A549 (cell line): ENCODE data around the gene PI4KB. TPM values are rescaled to one million over a fixed set of nuclear protein-coding genes. Genes with fewer than 3 reads are reported as not detected.

Experiments
- ATAC-seq, 2 experiments: fragments of 200-7000 bp in 1 of 2; fragments of >200 bp in 1 of 2; cut with Nextera tagmentation in 1 of 2; cut with Tn5 transposase in 1 of 2; 3 replicates each; pipeline versions ENCODE4 v1.8.0 to v1.9.1; 2018 to 2020; ENCODE audit warnings: mild to moderate bottlenecking in 1 of 2, moderate library complexity in 1 of 2
- CTCF ChIA-PET: fragments of 300-600 bp; sonication (Branson Sonifier 250); formaldehyde crosslinking; extraction: SDS; loops from one replicate; lab custom pipeline; 2021; ENCODE audit warnings: antibody characterized with exemption, inconsistent platforms; lab: Yijun Ruan, JAX
- POLR2A ChIA-PET: fragments of 350-600 bp; formaldehyde crosslinking; extraction: SDS; loops from one replicate; lab custom pipeline; 2021; ENCODE audit warnings: antibody characterized with exemption, inconsistent platforms; lab: Yijun Ruan, JAX
- DNase-seq, 2 experiments: peaks; one replicate each; pipeline versions ENCODE4 v3.0.0 to v3.0.0-alpha.2; 2011 to 2016; ENCODE audit warnings: low read depth in 1 of 2, low spot score in 1 of 2
- FAIRE-seq: peaks from 2 replicates; lab custom pipeline; 2011; peaks lifted over from hg19 to GRCh38; lab: Jason Lieb, UNC
- H3K27ac ChIP-seq, 2 experiments: fragments of >200 bp; sonication (Bioruptor Twin); formaldehyde crosslinking; 3 replicates each; pipeline ENCODE4 v1.5.1; 2016 to 2017
- H3K4me1 ChIP-seq: fragments of >200 bp; sonication (Bioruptor Twin); formaldehyde crosslinking; 3 replicates; pipeline ENCODE4 v1.6.1; 2016
- H3K4me2 ChIP-seq: fragments of >200 bp; sonication (Bioruptor Twin); formaldehyde crosslinking; 3 replicates; pipeline ENCODE4 v1.6.1; 2016
- H3K4me3 ChIP-seq: fragments of >200 bp; sonication (Bioruptor Twin); formaldehyde crosslinking; 3 replicates; pipeline ENCODE4 v1.5.1; 2016
- H3K9me3 ChIP-seq: fragments of >200 bp; sonication (Bioruptor Twin); formaldehyde crosslinking; 3 replicates; pipeline ENCODE4 v1.6.1; 2016
- BHLHE40 ChIP-seq: IDR thresholded peaks from 2 replicates; pipeline ENCODE4 v1.6.1; 2012; ENCODE audit warnings: low read depth, low read length, inconsistent platforms
- CHD4 ChIP-seq: fragments of 200-600 bp; sonication (generic); IDR thresholded peaks from 2 replicates; pipeline ENCODE4 v1.6.1; 2016; ENCODE audit warnings: antibody characterized with exemption, mild to moderate bottlenecking, borderline replicate concordance
- EHF ChIP-seq: fragments of 250-450 bp; sonication (Bioruptor Pico); IDR thresholded peaks from 2 replicates; pipeline ENCODE4 v1.5.0; 2020; ENCODE audit warnings: mild to moderate bottlenecking
- EHMT2 ChIP-seq: fragments of 200-600 bp; sonication (generic); IDR thresholded peaks from 2 replicates; pipeline ENCODE4 v1.6.1; 2016; ENCODE audit warnings: antibody characterized with exemption, low read depth, mild to moderate bottlenecking, moderate library complexity
- EP300 ChIP-seq, 2 experiments: fragments of >200 bp; sonication (Bioruptor Twin); formaldehyde crosslinking; IDR thresholded peaks; 2 replicates in 1 of 2; 3 replicates in 1 of 2; pipeline ENCODE4 v1.6.1; 2016 to 2017
- HDAC2 ChIP-seq: fragments of 200-600 bp; sonication (generic); IDR thresholded peaks from 2 replicates; pipeline ENCODE4 v1.6.1; 2016
- HEYL ChIP-seq: fragments of 250-450 bp; sonication (Bioruptor Pico); IDR thresholded peaks from 2 replicates; pipeline ENCODE4 v1.8.0; 2021; ENCODE audit warnings: mild to moderate bottlenecking, moderate library complexity
- JUN ChIP-seq, 2 experiments: fragments of >200 bp; sonication (Bioruptor Twin); formaldehyde crosslinking; IDR thresholded peaks; 2 replicates in 1 of 2; 3 replicates in 1 of 2; pipeline ENCODE4 v1.6.1; 2016 to 2017
- JUNB ChIP-seq: fragments of >200 bp; sonication (Bioruptor Twin); formaldehyde crosslinking; IDR thresholded peaks from 2 replicates; pipeline ENCODE4 v1.6.1; 2016
- MAFK ChIP-seq: fragments of 450-650 bp; IDR thresholded peaks from 2 replicates; pipeline ENCODE4 v1.6.1; 2014; ENCODE audit not compliant: partially characterized antibody
- MAZ ChIP-seq: fragments of 150-350 bp; IDR thresholded peaks from 2 replicates; pipeline ENCODE4 v1.6.1; 2014; ENCODE audit warnings: antibody characterized with exemption, low read depth, low read length, borderline replicate concordance
- NR3C1 ChIP-seq: fragments of >200 bp; sonication (Bioruptor Twin); formaldehyde crosslinking; IDR thresholded peaks from 3 replicates; pipeline ENCODE4 v1.6.1; 2017
- POLR2AphosphoS2 ChIP-seq: conservative IDR thresholded peaks from 2 replicates; pipeline ENCODE4 v1.6.1; 2012; ENCODE audit warnings: low read length, improper control_type of control experiment, inconsistent platforms
- RARB ChIP-seq: fragments of 250-450 bp; sonication (Bioruptor Pico); IDR thresholded peaks from 2 replicates; pipeline ENCODE4 v1.8.0; 2021; ENCODE audit warnings: mild to moderate bottlenecking, moderate library complexity
- RFX5 ChIP-seq: fragments of 450-650 bp; IDR thresholded peaks from 2 replicates; pipeline ENCODE4 v1.7.1; 2014; ENCODE audit warnings: antibody characterized with exemption, mild to moderate bottlenecking, moderate library complexity
- SMC3 ChIP-seq: fragments of >200 bp; sonication (Bioruptor Twin); formaldehyde crosslinking; IDR thresholded peaks from 3 replicates; pipeline ENCODE4 v1.6.1; 2018; ENCODE audit warnings: inconsistent platforms
- TFCP2L1 ChIP-seq: fragments of 250-450 bp; sonication (Bioruptor Pico); IDR thresholded peaks from 2 replicates; pipeline ENCODE4 v1.5.0; 2021; ENCODE audit warnings: mild to moderate bottlenecking
- ZFP36 ChIP-seq: fragments of 450-650 bp; IDR thresholded peaks from 2 replicates; pipeline ENCODE4 v1.6.1; 2014; ENCODE audit warnings: borderline replicate concordance; ENCODE audit not compliant: partially characterized antibody
- WGBS: methylation state at CpG from one replicate; pipeline ENCODE4 v1.1.6; 2017; ENCODE audit errors: missing lambda C conversion rate; 5-methylcytosine and 5-hydroxymethylcytosine counted together
- polyA plus RNA-seq, 4 experiments: library from polyadenylated mRNA; depleted of rRNA in 3 of 4; stranded (reverse); fragments of >200 nt; fragmentation: RNase III in 1 of 4; extraction: RNeasy Plus Mini Kit Qiagen cat#74134 plus additional on column Dnase treatment in 1 of 4; gene quantifications; 2 replicates in 3 of 4; 3 replicates in 1 of 4; pipeline ENCODE4 v1.2.3, GENCODE V29; 2011 to 2017
- TF ChIP-seq, protein P1 (sequence below): IDR thresholded peaks from 2 replicates; pipeline ENCODE4 v1.6.1; 2012
- TF ChIP-seq, protein P2 (sequence below): fragments of 200-600 bp; sonication (generic); IDR thresholded peaks from 2 replicates; pipeline ENCODE4 v1.6.1; 2016; ENCODE audit warnings: antibody characterized with exemption, mild to moderate bottlenecking, moderate library complexity
- TF ChIP-seq, protein P3 (sequence below): IDR thresholded peaks from 2 replicates; pipeline ENCODE4 v1.6.1; 2012
- TF ChIP-seq, protein P4 (sequence below): fragments of 250-450 bp; sonication (Bioruptor Pico); IDR thresholded peaks from 2 replicates; pipeline ENCODE4 v1.5.0; 2021; ENCODE audit warnings: mild to moderate bottlenecking, moderate library complexity, borderline replicate concordance
- TF ChIP-seq, protein P5 (sequence below): fragments of 450-650 bp; IDR thresholded peaks from 2 replicates; pipeline ENCODE4 v1.6.1; 2014; ENCODE audit warnings: antibody characterized with exemption

Gene PI4KB
- polyA plus RNA-seq, 2 of the 4 experiments (the other 2 are of a cell fraction): 26.8 to 34.4 TPM

DNA sequence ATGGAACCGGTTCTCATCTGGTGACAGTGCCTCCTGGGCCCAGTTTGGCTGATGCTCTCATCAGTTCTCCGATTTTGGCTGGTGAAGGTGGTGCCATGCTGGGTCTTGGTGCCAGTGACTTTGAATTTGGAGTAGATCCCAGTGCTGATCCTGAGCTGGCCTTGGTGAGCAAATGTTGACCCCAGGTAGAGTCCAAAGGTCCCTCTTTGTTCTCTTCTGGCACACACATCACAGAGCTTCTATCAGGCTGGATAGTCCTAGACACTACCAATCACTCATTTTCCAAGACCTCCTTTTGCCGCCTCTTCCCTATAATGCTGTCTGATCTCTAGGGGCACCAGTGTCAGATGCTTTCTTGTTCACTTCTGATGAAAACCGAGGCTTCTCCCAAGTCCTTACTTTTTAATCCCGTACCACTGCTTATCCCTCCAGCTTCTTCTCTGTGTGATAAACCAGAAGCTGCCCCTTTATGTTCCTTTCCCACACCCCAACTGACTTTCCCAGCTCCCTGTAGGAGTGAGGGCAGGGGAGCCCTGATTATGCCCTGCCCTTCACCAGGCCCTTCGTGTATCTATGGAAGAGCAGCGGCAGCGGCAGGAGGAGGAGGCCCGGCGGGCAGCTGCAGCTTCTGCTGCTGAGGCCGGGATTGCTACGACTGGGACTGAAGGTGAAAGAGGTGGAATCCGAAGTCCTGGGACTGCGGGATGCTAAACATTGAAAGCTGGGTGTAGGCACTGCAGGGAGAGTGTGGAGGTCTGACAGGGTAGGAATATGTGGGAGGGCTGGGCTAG is 61.6 kb downstream of the PI4KB start:
- H3K4me2 ChIP-seq: no peak overlapping the region
- CTCF ChIA-PET: interaction anchor here (1.5 to 2.5 kb wide), 2 partner anchors 13 to 75 kb away, joined by 3 to 9 read pairs; no protein-coding TSS in a partner anchor
- no peak for TF ChIP-seq JUN (IDR thresholded peaks at IDR 0.05)
- TF ChIP-seq EP300 (IDR thresholded peaks at IDR 0.05): no peak
- TF ChIP-seq RARB (CRISPR knock-in tag): no peak
- TF ChIP-seq, protein P1, sequence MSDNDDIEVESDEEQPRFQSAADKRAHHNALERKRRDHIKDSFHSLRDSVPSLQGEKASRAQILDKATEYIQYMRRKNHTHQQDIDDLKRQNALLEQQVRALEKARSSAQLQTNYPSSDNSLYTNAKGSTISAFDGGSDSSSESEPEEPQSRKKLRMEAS: no peak
- no peaks in the 10 kb centered on the region for H3K4me1 ChIP-seq
- POLR2A ChIA-PET: interaction anchor here (1.5 kb wide), 1 partner anchor 11 kb away, joined by 4 read pairs; the partner anchor contains the start of gene PSMD4
- DNase-seq: no peak
- no peak overlapping the region for H3K27ac ChIP-seq
- 92% methylated on average over 14 of the region's 14 CpGs for WGBS
- no peaks in the 10 kb centered on the region for H3K9me3 ChIP-seq
- no peak; a peak in 1 of 6 replicates for ATAC-seq
- no peak overlapping the region for H3K4me3 ChIP-seq
- FAIRE-seq: no peak

DNA sequence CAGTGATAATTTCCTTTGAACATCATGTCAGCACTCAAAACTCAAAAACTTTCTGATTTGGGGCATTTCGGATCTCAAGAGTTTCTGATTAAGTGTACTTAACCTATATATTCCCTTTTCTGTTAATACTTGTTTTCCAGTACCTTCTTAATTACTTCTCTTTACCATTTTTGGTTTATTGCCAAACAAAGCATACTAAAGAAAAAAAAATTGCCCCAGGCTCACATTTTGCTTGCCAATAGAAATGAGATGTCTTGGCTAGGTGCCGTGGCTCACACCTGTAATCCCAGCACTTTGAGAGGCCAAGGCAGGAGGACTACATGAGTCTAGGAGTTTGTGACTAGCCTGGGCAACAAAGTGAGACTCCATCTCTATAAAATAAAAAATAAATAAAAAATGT is 67.9 kb downstream of the PI4KB start:
- no peak for DNase-seq
- WGBS: 94% methylated on average over 2 of the region's 2 CpGs

DNA sequence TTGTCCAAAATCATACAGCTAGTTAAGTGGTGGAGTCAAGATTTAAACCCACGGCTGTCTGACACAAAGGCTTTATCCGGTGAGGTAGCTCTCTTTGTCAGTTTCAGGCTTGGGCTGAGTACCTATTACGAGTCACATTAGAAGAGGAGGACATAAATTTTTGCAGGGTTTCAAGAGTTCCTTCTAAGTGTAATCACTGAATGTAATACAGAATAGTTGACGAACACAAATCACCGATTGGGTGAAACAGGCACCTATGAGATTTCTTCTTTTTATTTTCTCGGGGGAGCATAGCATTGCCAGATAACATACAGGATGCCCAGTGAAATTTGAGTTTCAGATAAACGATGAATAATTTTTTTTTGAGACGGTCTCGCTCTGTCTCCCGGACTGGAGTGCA is 71.8 kb downstream of the PI4KB start:
- Histone ChIP-seq H3K27ac (peak overlapping the region; percentile 93 to 95), H3K9me3 (no peaks in the 10 kb centered on the region), H3K4me3 (peak overlapping the region; percentile 77), H3K4me2 (peak overlapping the region; percentile 90), H3K4me1 (peaks cover 6% of the 10 kb centered on the region; the same call in 1 of the 3 replicates)
- 23% methylated on average over 10 of the region's 10 CpGs for WGBS
- TF ChIP-seq CHD4 (no peak), SMC3 (no peak), EHMT2 (no peak), RARB (CRISPR knock-in tag) (no peak), NR3C1 (no peak), HEYL (CRISPR knock-in tag) (no peak), RFX5 (no peak), EP300 (IDR thresholded peaks at IDR 0.05) (no peak), MAZ (no peak)
- TF ChIP-seq, protein P2, sequence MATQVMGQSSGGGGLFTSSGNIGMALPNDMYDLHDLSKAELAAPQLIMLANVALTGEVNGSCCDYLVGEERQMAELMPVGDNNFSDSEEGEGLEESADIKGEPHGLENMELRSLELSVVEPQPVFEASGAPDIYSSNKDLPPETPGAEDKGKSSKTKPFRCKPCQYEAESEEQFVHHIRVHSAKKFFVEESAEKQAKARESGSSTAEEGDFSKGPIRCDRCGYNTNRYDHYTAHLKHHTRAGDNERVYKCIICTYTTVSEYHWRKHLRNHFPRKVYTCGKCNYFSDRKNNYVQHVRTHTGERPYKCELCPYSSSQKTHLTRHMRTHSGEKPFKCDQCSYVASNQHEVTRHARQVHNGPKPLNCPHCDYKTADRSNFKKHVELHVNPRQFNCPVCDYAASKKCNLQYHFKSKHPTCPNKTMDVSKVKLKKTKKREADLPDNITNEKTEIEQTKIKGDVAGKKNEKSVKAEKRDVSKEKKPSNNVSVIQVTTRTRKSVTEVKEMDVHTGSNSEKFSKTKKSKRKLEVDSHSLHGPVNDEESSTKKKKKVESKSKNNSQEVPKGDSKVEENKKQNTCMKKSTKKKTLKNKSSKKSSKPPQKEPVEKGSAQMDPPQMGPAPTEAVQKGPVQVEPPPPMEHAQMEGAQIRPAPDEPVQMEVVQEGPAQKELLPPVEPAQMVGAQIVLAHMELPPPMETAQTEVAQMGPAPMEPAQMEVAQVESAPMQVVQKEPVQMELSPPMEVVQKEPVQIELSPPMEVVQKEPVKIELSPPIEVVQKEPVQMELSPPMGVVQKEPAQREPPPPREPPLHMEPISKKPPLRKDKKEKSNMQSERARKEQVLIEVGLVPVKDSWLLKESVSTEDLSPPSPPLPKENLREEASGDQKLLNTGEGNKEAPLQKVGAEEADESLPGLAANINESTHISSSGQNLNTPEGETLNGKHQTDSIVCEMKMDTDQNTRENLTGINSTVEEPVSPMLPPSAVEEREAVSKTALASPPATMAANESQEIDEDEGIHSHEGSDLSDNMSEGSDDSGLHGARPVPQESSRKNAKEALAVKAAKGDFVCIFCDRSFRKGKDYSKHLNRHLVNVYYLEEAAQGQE: no peak
- FAIRE-seq (no peak), DNase-seq (peak in 1 of 2 experiments; percentile 12), ATAC-seq (no peak)
- POLR2A ChIA-PET: interaction anchor here (1.1 to 1.7 kb wide), 4 partner anchors 26 to 115 kb away, joined by 3 to 18 read pairs (median 6); partner anchors contain the start of genes VPS72 and ZNF687
- CTCF ChIA-PET: interaction anchor here (1.3 to 3.7 kb wide), 4 partner anchors 26 to 85 kb away, joined by 4 to 18 read pairs (median 4); no protein-coding TSS in a partner anchor

More for the DNA sequence above, 67.9 kb downstream of the PI4KB start:
- no peak overlapping the region for H3K4me2 ChIP-seq
- FAIRE-seq (no peak), ATAC-seq (no peak)
- H3K4me3 ChIP-seq: no peak overlapping the region
- H3K9me3 ChIP-seq: no peaks in the 10 kb centered on the region
- ChIA-PET POLR2A (no interaction called here), CTCF (interaction anchor here (1.2 kb wide), 1 partner anchor 9 kb away, joined by 4 read pairs; no protein-coding TSS in a partner anchor)
- H3K4me1 ChIP-seq: peaks cover 6% of the 10 kb centered on the region; the same call in 1 of the 3 replicates
- TF ChIP-seq, protein P3, sequence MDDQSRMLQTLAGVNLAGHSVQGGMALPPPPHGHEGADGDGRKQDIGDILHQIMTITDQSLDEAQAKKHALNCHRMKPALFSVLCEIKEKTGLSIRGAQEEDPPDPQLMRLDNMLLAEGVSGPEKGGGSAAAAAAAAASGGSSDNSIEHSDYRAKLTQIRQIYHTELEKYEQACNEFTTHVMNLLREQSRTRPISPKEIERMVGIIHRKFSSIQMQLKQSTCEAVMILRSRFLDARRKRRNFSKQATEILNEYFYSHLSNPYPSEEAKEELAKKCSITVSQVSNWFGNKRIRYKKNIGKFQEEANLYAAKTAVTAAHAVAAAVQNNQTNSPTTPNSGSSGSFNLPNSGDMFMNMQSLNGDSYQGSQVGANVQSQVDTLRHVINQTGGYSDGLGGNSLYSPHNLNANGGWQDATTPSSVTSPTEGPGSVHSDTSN: no peak
- TF ChIP-seq TFCP2L1 (CRISPR knock-in tag) (no peak), POLR2AphosphoS2 (no peak), EP300 (IDR thresholded peaks at IDR 0.05) (no peak), EHF (CRISPR knock-in tag) (no peak), ZFP36 (no peak), JUNB (no peak), BHLHE40 (no peak), MAFK (no peak), HDAC2 (no peak)
- TF ChIP-seq, protein P4, sequence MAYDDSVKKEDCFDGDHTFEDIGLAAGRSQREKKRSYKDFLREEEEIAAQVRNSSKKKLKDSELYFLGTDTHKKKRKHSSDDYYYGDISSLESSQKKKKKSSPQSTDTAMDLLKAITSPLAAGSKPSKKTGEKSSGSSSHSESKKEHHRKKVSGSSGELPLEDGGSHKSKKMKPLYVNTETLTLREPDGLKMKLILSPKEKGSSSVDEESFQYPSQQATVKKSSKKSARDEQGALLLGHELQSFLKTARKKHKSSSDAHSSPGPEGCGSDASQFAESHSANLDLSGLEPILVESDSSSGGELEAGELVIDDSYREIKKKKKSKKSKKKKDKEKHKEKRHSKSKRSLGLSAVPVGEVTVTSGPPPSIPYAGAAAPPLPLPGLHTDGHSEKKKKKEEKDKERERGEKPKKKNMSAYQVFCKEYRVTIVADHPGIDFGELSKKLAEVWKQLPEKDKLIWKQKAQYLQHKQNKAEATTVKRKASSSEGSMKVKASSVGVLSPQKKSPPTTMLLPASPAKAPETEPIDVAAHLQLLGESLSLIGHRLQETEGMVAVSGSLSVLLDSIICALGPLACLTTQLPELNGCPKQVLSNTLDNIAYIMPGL: no peak
- TF ChIP-seq, protein P5, sequence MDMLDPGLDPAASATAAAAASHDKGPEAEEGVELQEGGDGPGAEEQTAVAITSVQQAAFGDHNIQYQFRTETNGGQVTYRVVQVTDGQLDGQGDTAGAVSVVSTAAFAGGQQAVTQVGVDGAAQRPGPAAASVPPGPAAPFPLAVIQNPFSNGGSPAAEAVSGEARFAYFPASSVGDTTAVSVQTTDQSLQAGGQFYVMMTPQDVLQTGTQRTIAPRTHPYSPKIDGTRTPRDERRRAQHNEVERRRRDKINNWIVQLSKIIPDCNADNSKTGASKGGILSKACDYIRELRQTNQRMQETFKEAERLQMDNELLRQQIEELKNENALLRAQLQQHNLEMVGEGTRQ: no peak
- no peak overlapping the region for H3K27ac ChIP-seq
